ENCODE results near the gene B4GAT1. TPM values are rescaled to one million over a fixed set of nuclear protein-coding genes. Genes with fewer than 3 reads are reported as not detected.

The B4GAT1 gene
- polyA plus RNA-seq, 1 donor from 2014 or later, result 162 TPM

GRCh38 chr11:66332371-66333219 lies 14.8 kb downstream of the B4GAT1 start:
- Histone ChIP-seq H3K9me3 (ENCODE audit: low read length) (no peaks in the 10 kb centered on the region), H3K4me3 (ENCODE audit: low read length) (no peak overlapping the region), H3K9ac (ENCODE audit: low read length) (no peak overlapping the region), H3K27me3 (ENCODE audit: insufficient read depth, low read depth, low read length) (no peaks in the 10 kb centered on the region), H3K79me2 (replicated peaks; ENCODE audit: insufficient read depth, low read length) (no peaks in the 10 kb centered on the region), H3K4me2 (ENCODE audit: low read length) (no peak overlapping the region), H4K20me1 (ENCODE audit: insufficient read depth) (no peaks in the 10 kb centered on the region), H3K36me3 (ENCODE audit: insufficient read depth, low read length) (no peaks in the 10 kb centered on the region), H3K27ac (ENCODE audit: low read length) (no peak overlapping the region), H3K9me2 (ENCODE audit: insufficient read depth, low read length) (no peaks in the 10 kb centered on the region), H2AFZ (ENCODE audit: low read depth, low read length) (no peak overlapping the region), H3F3A (ENCODE audit: insufficient read depth, low read length, poor library complexity, severe bottlenecking) (no peaks in the 10 kb centered on the region)
- no peak for TF ChIP-seq SMC3 (conservative IDR thresholded peaks at IDR 0.05; ENCODE audit: poor library complexity)
- no peak for TF ChIP-seq POLR2AphosphoS5 (IDR thresholded peaks at IDR 0.05)
- TF ChIP-seq TAF1 (IDR thresholded peaks at IDR 0.05; ENCODE audit: low read depth), result no peak
- no peak for TF ChIP-seq EZH2 (IDR thresholded peaks at IDR 0.05; ENCODE audit: borderline replicate concordance, insufficient read depth, low read length, poor library complexity, severe bottlenecking)
- no peak for TF ChIP-seq REST (IDR thresholded peaks at IDR 0.05; ENCODE audit: borderline replicate concordance)
- no peak for TF ChIP-seq EP300 (conservative IDR thresholded peaks at IDR 0.05; ENCODE audit: poor library complexity, severe bottlenecking)
- TF ChIP-seq MXI1 (conservative IDR thresholded peaks at IDR 0.05; ENCODE audit: poor library complexity, severe bottlenecking), result no peak
- no peak for TF ChIP-seq CTCF (IDR thresholded peaks at IDR 0.05; ENCODE audit: poor library complexity, severe bottlenecking)
- TF ChIP-seq RAD21 (conservative IDR thresholded peaks at IDR 0.05), result no peak

GRCh38 chr11:66331542-66332370 lies 15.7 kb downstream of the B4GAT1 start:
- no peaks in the 10 kb centered on the region for H3F3A ChIP-seq (ENCODE audit: insufficient read depth, low read length, poor library complexity, severe bottlenecking)
- H3K27me3 ChIP-seq (ENCODE audit: insufficient read depth, low read depth, low read length), result no peaks in the 10 kb centered on the region
- H3K36me3 ChIP-seq (ENCODE audit: insufficient read depth, low read length), result no peaks in the 10 kb centered on the region
- H2AFZ ChIP-seq (ENCODE audit: low read depth, low read length), result no peak overlapping the region
- H3K4me2 ChIP-seq (ENCODE audit: low read length), result no peak overlapping the region
- TF ChIP-seq SMC3 (conservative IDR thresholded peaks at IDR 0.05; ENCODE audit: poor library complexity) (no peak), REST (IDR thresholded peaks at IDR 0.05; ENCODE audit: borderline replicate concordance) (no peak), MXI1 (conservative IDR thresholded peaks at IDR 0.05; ENCODE audit: poor library complexity, severe bottlenecking) (no peak), TAF1 (IDR thresholded peaks at IDR 0.05; ENCODE audit: low read depth) (no peak), RAD21 (conservative IDR thresholded peaks at IDR 0.05) (no peak), POLR2AphosphoS5 (IDR thresholded peaks at IDR 0.05) (no peak), EZH2 (IDR thresholded peaks at IDR 0.05; ENCODE audit: borderline replicate concordance, insufficient read depth, low read length, poor library complexity, severe bottlenecking) (no peak), EP300 (conservative IDR thresholded peaks at IDR 0.05; ENCODE audit: poor library complexity, severe bottlenecking) (no peak), CTCF (IDR thresholded peaks at IDR 0.05; ENCODE audit: poor library complexity, severe bottlenecking) (no peak)
- H3K27ac ChIP-seq (ENCODE audit: low read length), result no peak overlapping the region
- no peak overlapping the region for H3K4me3 ChIP-seq (ENCODE audit: low read length)
- H3K9me3 ChIP-seq (ENCODE audit: low read length), result no peaks in the 10 kb centered on the region
- H3K9me2 ChIP-seq (ENCODE audit: insufficient read depth, low read length), result no peaks in the 10 kb centered on the region
- H3K79me2 ChIP-seq (replicated peaks; ENCODE audit: insufficient read depth, low read length), result no peaks in the 10 kb centered on the region
- H4K20me1 ChIP-seq (ENCODE audit: insufficient read depth), result no peaks in the 10 kb centered on the region
- H3K9ac ChIP-seq (ENCODE audit: low read length), result no peak overlapping the region

All from neural cell (in vitro differentiated cells).